Nephron (organoid): ENCODE data around the gene CACNA1H.

Source experiments
- H3K27ac Mint-ChIP-seq, 3 experiments: 2 replicates each; pipeline ENCODE4 v1.8.0; 2020; ENCODE audit warnings: mixed read lengths in 3 of 3, mild to moderate bottlenecking in 2 of 3, moderate library complexity in 1 of 3
- H3K27me3 Mint-ChIP-seq: 2 replicates; pipeline ENCODE4 v1.8.0; 2021; ENCODE audit warnings: low read depth, mild to moderate bottlenecking, moderate library complexity, mixed read lengths
- H3K36me3 Mint-ChIP-seq: 2 replicates; pipeline ENCODE4 v1.8.0; 2020; ENCODE audit warnings: low read depth, mixed read lengths
- H3K4me1 Mint-ChIP-seq: 2 replicates; pipeline ENCODE4 v1.8.0; 2020; ENCODE audit warnings: mixed read lengths
- H3K4me3 Mint-ChIP-seq, 3 experiments: 2 replicates each; pipeline ENCODE4 v1.8.0; 2020; ENCODE audit warnings: mild to moderate bottlenecking in 3 of 3, mixed read lengths in 3 of 3, moderate library complexity in 2 of 3
- H3K9me3 Mint-ChIP-seq: 2 replicates; pipeline ENCODE4 v1.8.0; 2020; ENCODE audit warnings: mixed read lengths
- TF ChIP-seq, protein P1 (sequence below), 3 experiments: fragments of 200-600 bp; sonication (generic); IDR thresholded peaks; one replicate each; pipeline ENCODE4 v1.5.0; 2021; ENCODE audit warnings: antibody characterized with exemption in 3 of 3; ENCODE audit not compliant: unreplicated experiment in 3 of 3

Gene CACNA1H

GRCh38 chr16:1220841-1221627 lies 68.1 kb downstream of the CACNA1H start:
- no peak overlapping the region for H3K4me3 Mint-ChIP-seq
- H3K4me1 Mint-ChIP-seq: peaks cover 5% of the 10 kb centered on the region
- H3K27ac Mint-ChIP-seq: no peak overlapping the region
- H3K9me3 Mint-ChIP-seq: no peaks in the 10 kb centered on the region
- H3K36me3 Mint-ChIP-seq: peaks cover 9% of the 10 kb centered on the region
- TF ChIP-seq, protein P1, sequence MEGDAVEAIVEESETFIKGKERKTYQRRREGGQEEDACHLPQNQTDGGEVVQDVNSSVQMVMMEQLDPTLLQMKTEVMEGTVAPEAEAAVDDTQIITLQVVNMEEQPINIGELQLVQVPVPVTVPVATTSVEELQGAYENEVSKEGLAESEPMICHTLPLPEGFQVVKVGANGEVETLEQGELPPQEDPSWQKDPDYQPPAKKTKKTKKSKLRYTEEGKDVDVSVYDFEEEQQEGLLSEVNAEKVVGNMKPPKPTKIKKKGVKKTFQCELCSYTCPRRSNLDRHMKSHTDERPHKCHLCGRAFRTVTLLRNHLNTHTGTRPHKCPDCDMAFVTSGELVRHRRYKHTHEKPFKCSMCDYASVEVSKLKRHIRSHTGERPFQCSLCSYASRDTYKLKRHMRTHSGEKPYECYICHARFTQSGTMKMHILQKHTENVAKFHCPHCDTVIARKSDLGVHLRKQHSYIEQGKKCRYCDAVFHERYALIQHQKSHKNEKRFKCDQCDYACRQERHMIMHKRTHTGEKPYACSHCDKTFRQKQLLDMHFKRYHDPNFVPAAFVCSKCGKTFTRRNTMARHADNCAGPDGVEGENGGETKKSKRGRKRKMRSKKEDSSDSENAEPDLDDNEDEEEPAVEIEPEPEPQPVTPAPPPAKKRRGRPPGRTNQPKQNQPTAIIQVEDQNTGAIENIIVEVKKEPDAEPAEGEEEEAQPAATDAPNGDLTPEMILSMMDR (IDR thresholded peaks at IDR 0.05; ENCODE audit: unreplicated experiment in 3 of 3): no peak
- peaks cover 7% of the 10 kb centered on the region for H3K27me3 Mint-ChIP-seq

- H3K27ac Mint-ChIP-seq: no peak overlapping the region
- no peaks in the 10 kb centered on the region for H3K9me3 Mint-ChIP-seq
- H3K36me3 Mint-ChIP-seq: peaks cover 9% of the 10 kb centered on the region
- TF ChIP-seq, protein P1 (IDR thresholded peaks at IDR 0.05; ENCODE audit: unreplicated experiment in 3 of 3): no peak
- H3K4me3 Mint-ChIP-seq: no peak overlapping the region
- H3K27me3 Mint-ChIP-seq: peaks cover 7% of the 10 kb centered on the region
- H3K4me1 Mint-ChIP-seq: peaks cover 5% of the 10 kb centered on the region
Measured at GRCh38 chr16:1221628-1222552, 69.0 kb downstream of the CACNA1H start.

GRCh38 chr16:1222553-1223354 lies 69.8 kb downstream of the CACNA1H start:
- Mint-ChIP-seq H3K4me3 (no peak overlapping the region), H3K9me3 (no peaks in the 10 kb centered on the region), H3K36me3 (peaks cover 9% of the 10 kb centered on the region), H3K4me1 (peaks cover 5% of the 10 kb centered on the region), H3K27ac (no peak overlapping the region), H3K27me3 (peaks cover 7% of the 10 kb centered on the region)
- TF ChIP-seq, protein P1 (IDR thresholded peaks at IDR 0.05; ENCODE audit: unreplicated experiment in 3 of 3): no peak

DNA sequence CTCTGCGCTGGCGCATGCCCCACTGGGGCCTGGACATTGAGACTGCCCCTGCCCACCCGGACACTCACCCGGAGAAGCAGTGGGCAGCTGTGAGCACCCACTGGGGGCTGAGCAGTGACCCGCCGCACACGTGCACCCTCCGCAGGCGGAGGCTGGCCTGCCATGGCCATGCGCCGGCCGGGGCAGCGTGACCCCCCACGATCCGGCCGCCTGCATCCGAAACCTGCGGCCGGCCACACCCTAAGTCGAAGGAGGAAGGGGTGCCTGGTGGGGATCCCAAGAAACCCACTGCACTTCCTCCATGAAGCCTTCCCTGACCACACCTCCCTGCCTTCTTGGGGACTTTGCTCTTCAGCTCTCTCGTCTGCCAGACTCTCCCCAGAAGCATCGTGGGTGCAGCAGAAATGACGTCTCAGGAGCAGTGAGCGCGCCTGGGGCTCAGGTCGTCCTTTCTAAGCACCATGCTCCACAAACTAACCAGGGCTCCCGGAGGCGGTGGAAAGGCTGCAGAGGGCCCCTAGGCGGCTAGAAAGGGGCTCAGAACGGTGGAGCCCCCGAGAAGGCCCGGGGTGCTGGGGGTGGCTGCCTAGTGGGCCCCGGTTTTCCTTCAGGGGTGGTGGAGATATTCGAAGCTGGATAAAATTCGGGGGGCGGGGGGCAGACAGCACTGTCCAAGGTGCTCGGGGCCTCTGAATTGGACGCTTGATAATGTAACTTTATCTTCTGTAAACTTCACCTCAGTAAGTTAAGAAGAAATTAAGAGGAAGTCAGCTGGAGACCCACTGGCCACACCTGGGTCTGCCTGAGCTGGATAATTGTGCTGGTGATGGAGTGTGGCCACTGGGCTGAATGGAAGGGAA lies 70.7 kb downstream of the CACNA1H start:
- Mint-ChIP-seq H3K27ac (no peak overlapping the region), H3K4me3 (no peak overlapping the region), H3K4me1 (peaks cover 5% of the 10 kb centered on the region), H3K9me3 (no peaks in the 10 kb centered on the region), H3K36me3 (peaks cover 9% of the 10 kb centered on the region), H3K27me3 (peaks cover 7% of the 10 kb centered on the region)
- TF ChIP-seq, protein P1 (IDR thresholded peaks at IDR 0.05; ENCODE audit: unreplicated experiment in 3 of 3): no peak

DNA sequence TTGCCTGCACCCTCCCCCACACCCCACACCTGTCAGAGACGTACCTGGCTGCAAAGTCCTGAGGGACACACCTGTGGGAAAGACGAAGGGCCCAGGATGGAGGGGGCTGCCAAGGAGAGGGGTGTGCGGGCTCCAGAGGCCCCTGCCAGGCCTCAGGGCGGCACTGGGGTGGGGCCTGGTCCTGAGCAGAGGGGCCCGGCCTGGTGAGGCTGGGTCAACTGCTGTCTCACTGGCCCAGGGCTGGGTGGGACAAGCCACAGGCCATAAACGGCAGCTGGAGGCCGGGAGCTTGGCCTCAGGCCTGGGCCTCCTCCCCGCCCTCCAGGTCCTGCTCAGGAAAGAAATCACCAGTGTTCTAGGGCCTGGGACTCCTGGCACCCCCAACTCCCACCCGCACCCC lies 71.7 kb downstream of the CACNA1H start:
- H3K9me3 Mint-ChIP-seq: no peaks in the 10 kb centered on the region

More for the DNA sequence above, 71.7 kb downstream of the CACNA1H start:
- no peak overlapping the region for H3K27ac Mint-ChIP-seq
- H3K36me3 Mint-ChIP-seq: peaks cover 9% of the 10 kb centered on the region
- H3K27me3 Mint-ChIP-seq: peaks cover 7% of the 10 kb centered on the region
- no peak overlapping the region for H3K4me3 Mint-ChIP-seq
- peaks cover 5% of the 10 kb centered on the region for H3K4me1 Mint-ChIP-seq
- TF ChIP-seq, protein P1 (IDR thresholded peaks at IDR 0.05; ENCODE audit: unreplicated experiment in 3 of 3): no peak
